NCI-H2196 (cell line): ENCODE results near the gene CSNK1E.

Experiments
- DNase-seq: peaks from one replicate; lab custom pipeline; 2025; ENCODE audit not compliant: unreplicated experiment; lab: John Stamatoyannopoulos, UW

The CSNK1E gene

DNA sequence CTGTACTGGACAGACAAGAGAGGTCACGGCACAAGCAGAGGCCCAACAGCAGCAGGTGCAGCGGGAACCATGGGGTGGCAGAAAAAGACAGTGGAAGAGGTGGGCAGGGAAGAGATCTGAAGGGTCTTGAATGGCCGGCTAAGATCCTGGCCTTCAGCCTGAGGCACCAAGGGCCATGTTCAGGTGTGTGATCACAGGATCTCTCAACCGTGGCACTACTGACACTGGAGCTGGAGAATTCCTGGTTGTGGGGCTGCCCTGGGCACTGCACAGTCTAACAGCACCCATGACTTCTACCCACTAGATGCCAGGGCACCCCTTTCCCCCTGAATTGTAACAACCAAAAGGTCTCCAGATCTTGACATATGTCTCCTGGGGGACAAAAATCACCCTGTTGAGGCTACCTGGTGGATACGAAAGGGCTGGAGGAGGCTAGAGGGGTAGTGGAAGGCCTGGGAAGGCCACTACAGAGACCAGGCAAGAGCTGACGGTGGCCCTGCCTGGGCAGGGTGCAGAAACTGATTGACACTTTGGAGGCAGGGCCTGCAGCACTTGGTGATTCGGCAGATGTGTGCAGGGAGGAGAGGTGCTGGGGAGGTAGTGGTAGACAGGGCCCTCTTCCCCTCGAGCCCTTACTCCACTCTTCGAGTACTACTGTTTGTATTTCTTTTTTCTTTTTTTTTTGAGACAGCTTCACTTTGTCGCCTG lies 8.3 kb downstream of the CSNK1E start:
- no peak for DNase-seq

DNA sequence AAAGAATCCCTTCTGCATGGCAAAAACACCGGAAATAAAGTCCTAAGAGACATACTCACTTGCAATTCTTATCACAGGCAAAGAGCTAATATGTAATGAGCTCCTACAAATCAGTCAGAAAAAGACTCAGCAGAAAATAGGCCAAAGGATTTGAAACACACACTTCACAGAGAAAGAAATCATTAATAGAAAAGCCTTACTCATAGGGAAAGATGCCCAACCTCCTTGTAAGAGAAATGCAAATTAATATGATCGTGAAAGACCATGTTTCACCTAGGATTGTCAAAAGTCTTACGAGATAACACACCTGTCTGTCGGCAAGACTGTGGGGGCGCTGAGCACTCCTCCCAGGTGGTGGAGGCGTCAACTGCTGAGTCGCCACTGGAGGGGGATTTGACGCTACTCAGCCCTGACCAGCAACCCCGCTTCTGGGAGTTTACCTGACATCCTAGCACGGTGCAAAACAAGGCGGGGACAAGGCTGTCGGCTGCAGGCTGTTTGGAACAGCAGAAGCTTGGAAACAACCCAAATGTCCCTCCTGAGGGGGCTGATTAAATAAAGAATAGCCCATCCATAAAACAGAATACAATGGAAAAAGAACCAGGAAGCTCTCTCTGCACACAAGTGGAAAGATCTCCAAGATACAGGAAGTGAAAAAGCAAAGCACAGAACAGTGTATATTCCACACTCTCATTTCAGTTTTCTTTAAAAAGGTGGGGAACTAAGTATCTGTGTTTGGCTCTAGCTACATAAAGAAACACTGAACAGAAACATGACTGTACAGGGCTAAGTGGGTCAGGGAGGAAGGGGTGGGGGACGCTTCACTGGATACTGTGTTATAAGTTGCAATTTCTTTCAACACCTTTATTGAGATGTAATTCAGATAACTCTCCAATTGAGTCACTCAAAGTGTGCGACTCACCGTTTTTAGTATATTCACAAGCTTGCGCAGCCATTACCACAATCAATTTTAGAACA lies 11.5 kb downstream of the CSNK1E start:
- no peak for DNase-seq

GRCh38 chr22:38304526-38304925 lies 12.7 kb downstream of the CSNK1E start:
- no peak for DNase-seq

- DNase-seq = no peak
Measured at GRCh38 chr22:38303974-38304373, 13.3 kb downstream of the CSNK1E start.

GRCh38 chr22:38302906-38303305 lies 14.3 kb downstream of the CSNK1E start:
- DNase-seq = no peak

DNA sequence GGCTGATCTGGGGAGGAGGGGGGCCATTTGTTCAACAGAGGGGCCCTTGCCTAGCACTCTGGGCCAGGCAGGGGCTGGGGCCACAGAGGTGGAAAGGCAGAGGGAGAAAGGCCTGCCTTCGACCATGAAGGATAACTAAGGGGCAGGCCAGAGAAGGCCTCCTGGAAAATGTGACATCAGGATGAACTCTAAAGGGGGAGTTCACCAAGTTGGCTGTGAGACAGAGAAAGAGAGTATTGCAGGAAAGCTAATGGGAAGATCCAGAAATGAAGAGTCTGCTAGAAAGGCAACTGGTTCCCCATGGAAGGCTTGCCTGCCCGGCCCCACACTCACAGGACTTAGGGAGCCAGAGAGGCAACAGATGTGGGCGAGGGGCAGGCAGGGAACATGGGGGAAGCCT lies 16.3 kb downstream of the CSNK1E start:
- no peak for DNase-seq

- DNase-seq = no peak
Measured at GRCh38 chr22:38300197-38300945, 16.9 kb downstream of the CSNK1E start.

DNA sequence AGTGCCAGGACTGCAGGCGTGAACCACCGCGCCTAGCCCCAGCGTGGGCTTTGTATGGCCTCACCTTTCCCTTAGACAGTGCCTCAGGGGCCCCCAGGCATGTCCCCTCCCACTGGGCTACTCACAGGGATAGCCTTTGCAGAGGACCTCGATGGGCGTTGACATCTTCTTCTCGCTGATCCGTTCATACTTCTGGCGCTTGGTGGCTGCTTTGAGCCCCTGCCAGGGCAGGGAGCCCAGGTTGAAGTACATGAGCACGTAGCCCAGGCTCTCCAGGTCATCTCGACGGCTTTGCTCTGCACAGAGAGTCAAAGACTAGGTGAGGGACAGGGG lies 17.5 kb downstream of the CSNK1E start:
- DNase-seq = no peak

GRCh38 chr22:38298312-38299005 lies 18.8 kb downstream of the CSNK1E start:
- DNase-seq = no peak

- no peak for DNase-seq
Measured at GRCh38 chr22:38296372-38296771, 20.9 kb downstream of the CSNK1E start.

DNA sequence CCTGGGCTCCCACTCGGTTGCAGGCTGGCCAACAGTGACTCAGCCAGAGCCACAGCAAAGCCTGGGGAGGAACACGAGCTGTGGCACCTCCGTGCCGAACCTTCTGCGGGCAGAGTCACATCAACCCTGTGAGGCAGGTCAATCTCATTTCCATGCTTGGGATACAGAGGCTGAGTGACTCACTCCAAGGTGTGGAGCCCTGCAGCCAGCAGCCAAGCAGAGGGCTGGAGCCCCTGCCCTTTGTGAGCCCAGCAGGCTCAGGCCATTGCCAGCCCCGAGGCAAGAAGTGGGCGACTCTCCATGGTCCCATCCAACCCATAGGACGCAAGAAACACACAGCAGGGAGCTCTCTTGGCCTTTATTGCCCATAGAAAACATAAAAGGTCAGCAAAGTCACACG lies 21.4 kb downstream of the CSNK1E start:
- DNase-seq = no peak

DNA sequence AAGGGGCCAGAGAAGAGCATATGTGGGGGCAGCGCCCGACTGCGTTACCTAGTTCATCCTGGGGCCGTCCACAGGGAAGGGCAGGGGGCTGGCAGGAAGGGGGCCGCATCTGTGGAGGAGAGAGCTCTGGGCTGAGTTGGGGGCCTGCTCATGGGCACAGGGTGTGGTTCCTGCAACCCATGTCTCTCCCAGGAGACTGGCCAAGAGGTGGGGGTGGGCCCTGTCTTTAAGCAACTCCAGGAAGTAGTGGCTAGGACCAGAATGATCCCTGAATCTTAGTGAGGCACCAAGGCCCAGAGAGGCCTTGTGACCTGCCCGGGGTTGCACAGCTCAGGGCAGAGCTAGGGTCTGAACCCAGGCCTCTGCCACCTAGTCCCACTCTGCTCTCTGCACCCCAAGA lies 21.9 kb downstream of the CSNK1E start:
- DNase-seq = no peak

- DNase-seq = no peak
Measured at GRCh38 chr22:38294193-38294592, 23.0 kb downstream of the CSNK1E start.

GRCh38 chr22:38292694-38293093 lies 24.5 kb downstream of the CSNK1E start:
- no peak for DNase-seq

DNA sequence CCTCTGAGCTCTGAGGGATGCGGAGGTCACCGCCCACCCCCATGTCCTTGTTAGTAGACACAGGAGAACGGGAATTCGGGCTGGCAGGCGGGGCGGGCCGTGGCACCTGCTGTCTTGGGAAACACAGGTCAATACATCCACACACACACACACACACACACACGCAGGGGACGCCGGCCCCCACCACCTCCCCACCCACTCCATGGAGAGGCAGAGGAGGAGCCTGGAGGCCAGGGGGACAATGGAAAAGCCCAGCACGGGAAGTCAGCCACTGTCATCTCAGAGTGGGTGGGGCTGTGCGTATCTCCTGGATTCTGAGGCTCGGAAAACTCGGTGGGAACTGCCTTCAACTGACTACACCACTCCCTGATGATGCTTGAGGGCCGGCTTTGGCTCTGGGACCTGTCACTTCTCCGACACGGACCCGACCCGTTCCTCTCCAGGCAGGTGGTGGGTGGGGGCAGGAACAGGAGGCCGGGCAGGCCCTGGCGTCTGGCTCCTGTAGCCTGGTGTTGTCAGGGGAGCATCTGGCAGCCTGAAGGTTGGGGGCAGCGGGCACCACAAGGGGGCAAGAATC lies 25.9 kb downstream of the CSNK1E start:
- no peak for DNase-seq

GRCh38 chr22:38290347-38290746 lies 26.9 kb downstream of the CSNK1E start:
- DNase-seq = no peak

DNA sequence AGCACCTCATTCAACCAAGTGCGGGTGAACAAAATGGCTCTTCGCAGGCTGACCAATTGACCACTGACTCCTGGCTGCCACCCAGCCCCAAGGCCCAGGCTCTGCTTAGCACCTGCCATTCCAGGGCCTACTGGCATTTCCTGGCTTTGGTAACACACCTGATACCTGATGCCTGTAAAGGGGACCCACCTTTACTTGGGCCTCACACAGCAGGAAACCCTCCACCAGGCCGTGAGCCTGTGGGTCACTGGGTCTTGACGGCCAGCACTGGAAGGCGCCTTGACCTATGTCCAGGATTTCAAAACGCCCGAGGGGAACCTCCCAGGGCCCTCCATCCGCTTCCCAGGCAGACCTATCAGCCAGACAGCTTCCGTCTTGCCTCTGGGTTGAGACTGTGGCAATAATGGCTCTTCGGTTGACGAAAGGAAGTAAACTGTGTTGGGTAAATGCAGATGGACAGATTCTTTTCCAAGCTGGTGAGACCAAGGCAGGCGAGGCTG lies 27.6 kb downstream of the CSNK1E start:
- DNase-seq = no peak

- no peak for DNase-seq
Measured at GRCh38 chr22:38286915-38287669, 30.1 kb downstream of the CSNK1E start.

DNA sequence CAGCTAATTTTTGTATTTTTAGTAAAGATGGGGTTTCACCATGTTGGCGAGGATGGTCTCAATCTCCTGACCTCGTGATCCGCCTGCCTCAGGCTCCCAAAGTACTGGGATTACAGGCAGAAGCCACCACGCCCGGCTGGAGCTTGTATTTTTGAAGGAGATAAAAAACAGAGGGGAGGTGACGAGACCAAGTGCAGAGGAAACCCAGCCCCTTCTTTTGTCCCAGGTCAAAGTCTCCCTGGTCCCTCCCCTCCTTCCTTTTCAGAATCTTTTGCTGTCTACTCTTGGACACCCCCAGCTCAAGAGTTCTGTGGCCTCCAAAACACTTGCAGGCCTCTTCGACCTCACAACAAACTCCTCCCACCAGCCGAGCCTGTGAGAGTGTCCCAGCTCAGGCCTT lies 32.2 kb downstream of the CSNK1E start:
- DNase-seq = no peak

GRCh38 chr22:38284042-38284402 lies 33.2 kb downstream of the CSNK1E start:
- DNase-seq = no peak
